Stimulated activated CD4-positive, alpha-beta T cell treated with anti-CD3 and anti-CD28 coated beads, Interleukin-2, amount 100 ng/mL, for 4 hours (primary cell): Measurements from ENCODE around the gene POLR3B.
"Not testable (repeated sequence)": the region's sequence is repeated elsewhere in the genome, so short reads cannot be mapped to it uniquely, and the experiment has no call there.

ENCODE experiments used
- DNase-seq: peaks from one replicate; pipeline ENCODE4 v3.0.0-alpha.2; 2020; ENCODE audit warnings: low read depth

The POLR3B gene

DNA sequence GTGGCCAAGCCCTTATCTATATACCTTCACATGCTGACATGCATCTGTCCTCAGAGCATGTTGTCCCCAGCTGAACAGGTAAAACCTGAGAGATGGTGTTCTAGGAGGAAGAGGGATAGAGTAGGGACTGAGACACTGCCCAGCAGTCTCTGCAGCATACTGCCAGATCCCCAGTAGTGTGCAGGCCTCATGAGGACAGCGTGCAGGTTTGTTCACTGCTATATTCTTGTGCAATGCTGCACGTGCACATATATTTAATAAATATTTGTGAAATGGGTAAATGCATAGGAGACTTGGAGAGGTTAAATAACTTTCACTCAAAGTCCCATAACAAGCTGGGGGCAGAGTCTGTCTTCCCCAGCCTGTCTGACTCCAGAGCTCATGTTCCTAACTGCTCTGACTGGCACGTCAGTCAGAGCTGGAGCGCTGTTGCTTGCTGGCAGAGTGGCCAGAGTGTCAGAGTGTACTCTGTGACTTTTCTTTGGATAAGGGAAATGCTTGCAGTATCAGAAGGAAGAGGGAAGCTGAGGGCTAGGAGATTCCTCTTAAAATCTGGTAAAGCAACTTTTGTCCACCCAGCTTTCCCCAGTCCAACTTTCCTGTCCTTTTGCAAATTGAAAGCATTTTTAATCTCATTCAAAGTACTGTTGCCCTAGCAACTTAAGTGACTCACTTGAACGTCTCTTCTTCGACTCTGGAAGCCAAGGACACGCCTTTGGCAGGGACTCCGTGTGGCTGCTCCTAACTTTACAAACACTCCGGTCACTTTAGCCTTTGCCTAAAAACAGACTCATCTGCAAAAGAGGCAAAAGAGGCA lies 14.9 kb upstream of the POLR3B start:
- DNase-seq: no peak

DNA sequence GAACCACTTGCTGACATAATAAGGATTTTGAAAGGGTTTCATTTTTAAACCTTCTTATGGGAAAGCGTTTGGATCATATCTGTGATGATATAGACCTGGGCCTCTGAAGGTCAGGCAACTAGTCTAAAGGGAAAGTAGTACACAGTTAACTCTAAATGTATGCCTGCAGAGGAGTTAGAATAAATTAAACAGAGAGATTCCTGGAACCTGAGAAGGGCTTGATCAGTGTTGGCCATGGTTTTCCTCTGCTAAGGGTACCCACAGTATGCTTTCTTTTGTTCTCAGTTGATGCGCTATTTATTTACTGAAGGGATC lies 14.4 kb upstream of the POLR3B start:
- DNase-seq: no peak

- DNase-seq: no peak
Measured at GRCh38 chr12:106344131-106344530, 13.4 kb upstream of the POLR3B start.

DNA sequence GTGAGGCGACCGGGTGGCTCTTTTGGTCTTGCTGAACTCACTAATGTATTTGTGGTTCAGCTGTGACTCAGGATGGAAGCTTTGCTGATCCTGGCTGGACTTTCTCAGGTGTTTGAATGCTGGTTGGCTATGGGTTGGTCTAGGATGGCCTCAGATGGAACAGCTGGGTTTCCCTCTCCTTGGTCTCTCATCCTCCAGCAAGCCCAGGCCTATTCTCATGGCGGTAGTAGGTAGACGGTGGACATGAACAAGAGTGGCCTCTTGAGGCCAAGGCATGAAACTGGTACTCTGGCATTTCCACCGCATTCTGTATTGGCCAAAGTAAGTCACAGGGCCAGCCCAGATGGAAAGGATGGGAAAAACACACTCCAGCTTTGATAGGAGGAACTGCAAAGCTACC lies 11.8 kb upstream of the POLR3B start:
- DNase-seq: no peak

DNA sequence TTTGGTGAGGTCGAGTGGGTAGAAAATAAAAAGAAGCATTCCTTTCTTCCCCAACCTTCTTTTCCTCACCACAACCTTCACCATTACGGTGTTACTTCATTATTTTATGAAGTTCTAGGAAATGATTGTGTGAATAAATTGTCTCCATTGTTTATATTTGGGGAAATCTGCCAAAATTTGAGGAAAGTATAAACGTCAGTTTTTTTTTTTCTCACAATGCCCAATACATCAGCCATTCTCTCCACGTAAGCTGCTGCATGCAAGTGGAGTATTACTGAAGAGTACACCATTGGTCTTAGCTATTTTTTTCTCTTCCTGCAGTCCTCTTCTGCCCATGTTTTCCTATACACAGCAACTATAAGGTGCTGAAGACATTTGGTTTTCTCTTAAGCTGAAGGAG lies 9.1 kb upstream of the POLR3B start:
- DNase-seq: no peak

DNA sequence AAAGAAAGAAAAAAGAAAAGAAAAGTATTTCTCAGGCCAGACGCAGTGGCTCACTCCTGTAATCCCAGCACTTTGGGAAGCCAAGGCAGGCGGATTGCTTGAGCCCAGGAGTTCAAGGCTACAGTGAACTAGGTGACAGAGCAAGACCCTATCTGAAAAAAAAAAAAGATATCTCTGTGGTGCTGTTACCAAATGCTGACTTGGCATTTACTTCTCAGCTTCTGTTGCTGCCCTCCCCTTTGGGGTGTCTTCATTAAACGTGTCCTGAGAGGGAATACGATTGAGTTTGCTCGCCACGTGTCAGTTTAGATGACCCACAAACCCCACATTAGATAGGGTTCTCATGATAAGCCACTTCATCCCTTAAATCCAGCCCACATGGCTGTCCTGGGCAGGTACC lies 4.4 kb upstream of the POLR3B start:
- DNase-seq: no peak

GRCh38 chr12:106358396-106359241 lies 1.1 kb downstream of the POLR3B start:
- no peak for DNase-seq

DNA sequence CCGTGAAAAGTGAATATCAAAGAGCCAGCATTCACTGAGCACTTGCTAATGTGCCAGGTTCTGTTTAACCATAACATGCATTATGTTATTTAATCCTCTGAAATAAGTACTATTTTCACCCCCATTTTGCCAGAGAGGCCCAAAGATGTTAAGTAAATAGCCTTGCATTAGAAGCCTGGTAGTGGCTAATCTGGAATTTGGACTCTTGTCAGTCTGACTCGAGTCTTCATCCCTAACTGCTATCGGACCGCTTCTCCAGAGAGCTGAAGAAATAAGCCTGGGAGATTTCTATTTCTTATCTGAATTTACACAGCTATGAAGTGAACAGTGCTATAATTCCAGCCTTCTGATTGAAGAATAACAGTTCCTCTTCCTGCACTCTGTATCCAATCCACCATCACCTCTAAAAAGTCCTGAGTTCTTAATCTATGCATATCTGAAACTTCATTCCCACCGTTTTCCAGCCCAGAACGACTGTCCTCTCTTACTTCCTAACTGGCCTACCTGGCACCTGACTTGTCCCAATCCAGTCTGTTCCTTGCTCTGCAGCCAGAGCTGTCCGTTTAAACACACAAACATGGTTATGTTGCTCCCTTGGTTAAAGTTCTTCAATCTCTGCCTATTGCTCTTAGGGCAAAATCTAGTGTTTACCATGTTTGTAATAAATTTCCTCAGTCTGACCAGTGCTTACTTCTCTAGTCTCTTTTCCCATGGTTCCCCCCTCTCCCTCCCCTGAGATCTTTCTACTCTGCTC lies 2.3 kb downstream of the POLR3B start:
- no peak for DNase-seq

GRCh38 chr12:106360400-106360994 lies 2.9 kb downstream of the POLR3B start:
- no peak for DNase-seq

- DNase-seq: no peak
Measured at GRCh38 chr12:106362971-106363370, 5.4 kb downstream of the POLR3B start.

DNA sequence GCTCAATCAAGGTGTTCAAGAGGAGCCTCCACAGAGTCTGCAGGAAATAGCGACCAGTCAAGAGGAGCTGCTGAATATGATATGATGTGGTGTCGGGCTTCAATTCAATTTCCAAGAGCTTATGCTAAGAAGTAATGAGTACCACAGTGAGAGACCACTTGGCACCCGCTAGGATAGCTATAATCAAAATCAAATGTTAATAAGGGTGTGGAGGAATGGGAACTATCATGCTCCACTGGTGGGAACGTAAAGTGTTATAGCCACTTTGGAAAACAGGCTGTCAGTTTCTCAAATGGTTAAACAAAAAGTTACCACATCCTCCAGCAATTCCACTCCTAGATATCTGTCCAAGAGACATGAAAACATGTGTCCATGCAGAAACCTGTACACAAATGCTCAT lies 6.7 kb downstream of the POLR3B start:
- no peak for DNase-seq

- no peak for DNase-seq
Measured at GRCh38 chr12:106369624-106370346, 12.2 kb downstream of the POLR3B start.

- no peak for DNase-seq
Measured at GRCh38 chr12:106378788-106379187, 21.2 kb downstream of the POLR3B start.

GRCh38 chr12:106380954-106381353 lies 23.4 kb downstream of the POLR3B start:
- no peak for DNase-seq

- DNase-seq: not testable (repeated sequence)
Measured at GRCh38 chr12:106381866-106382265, 24.3 kb downstream of the POLR3B start.

GRCh38 chr12:106386813-106387535 lies 29.4 kb downstream of the POLR3B start:
- DNase-seq: no peak

DNA sequence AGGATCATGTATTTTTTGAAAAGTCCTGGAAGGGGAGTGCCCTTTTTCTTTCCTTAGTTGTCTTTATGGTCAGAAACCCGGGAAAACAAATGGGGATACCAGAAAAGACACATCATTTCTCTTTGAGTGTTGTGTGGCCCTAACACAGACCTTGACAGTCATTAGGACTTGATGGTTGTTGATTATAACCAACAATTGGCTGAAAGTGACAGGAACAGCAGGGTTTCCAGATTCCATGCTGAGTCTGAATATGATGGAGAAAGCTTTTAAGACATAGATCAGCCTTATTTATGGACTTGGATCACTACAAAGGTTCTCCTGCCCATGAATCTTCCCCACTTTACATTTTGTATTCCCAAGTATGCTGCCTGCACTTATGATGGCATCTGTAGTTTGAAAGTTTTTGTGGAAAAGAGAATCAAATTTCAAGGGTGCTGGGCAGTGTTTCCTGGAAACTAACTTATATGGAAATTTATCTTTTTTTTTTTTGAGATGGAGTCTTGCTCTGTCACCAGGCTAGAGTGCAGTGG lies 30.4 kb downstream of the POLR3B start:
- DNase-seq: no peak

DNA sequence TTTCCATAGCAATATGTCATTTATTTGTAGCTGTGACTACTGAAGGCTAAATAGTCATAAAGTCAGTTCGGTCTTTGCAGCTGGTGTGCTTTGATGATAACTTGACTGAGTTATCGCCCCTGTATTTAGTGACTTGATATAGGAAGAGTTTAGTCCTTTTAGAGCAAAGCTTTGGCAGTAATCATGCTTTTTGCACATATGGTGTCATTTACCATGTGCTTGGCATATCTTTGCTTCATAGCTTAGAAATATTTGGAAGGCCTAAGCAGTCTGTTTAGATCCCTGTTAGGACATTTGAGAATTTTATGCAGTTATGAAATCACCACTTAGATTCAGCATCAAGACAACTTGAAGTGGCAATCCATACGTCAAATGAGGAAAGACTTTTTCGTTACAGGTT lies 31.6 kb downstream of the POLR3B start:
- no peak for DNase-seq

DNA sequence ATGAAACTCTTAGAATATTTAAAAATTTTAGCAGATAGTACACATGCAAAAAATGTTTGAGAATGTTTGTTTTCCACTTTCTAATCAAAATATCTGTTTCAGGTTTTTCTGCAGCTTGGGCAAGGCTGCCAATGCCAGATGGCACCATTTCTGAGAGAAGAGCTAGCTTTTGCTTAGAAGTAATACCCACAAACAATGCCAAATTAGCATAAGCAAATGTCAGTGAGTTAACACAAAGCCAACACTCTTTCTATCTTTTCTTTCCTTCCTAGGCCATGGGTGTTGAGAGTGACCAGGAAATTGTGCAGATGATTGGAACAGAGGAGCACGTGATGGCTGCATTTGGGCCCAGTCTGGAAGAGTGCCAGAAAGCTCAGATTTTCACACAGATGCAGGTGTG lies 35.2 kb downstream of the POLR3B start:
- DNase-seq: no peak

GRCh38 chr12:106409878-106410277 lies 52.3 kb downstream of the POLR3B start:
- DNase-seq: no peak

DNA sequence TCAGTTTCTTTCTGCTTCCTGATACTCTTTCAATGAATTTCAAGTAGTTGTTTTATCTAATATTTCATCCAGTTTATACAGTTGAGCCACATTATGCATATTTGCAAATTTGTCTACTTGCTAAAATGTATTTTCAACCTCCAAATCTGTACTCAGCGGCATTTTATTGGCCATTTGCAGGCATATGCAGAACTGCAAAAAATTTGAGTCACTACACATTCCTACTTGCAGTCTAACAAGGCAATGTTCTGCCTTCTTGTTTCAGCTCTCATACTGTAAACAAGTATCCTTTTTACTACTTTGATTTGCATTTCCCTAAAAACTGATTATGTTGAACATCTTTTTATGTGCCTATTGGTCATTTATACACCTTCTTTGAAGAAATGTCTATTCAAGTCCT lies 55.0 kb downstream of the POLR3B start:
- no peak for DNase-seq
